ENCODE data around the gene INPP4B.

- TF ChIP-seq CTCF (conservative IDR thresholded peaks at IDR 0.05; ENCODE audit: low read depth, low read length) (no peak), USF2 (IDR thresholded peaks at IDR 0.05; ENCODE audit: low read depth, low read length) (no peak), CEBPB (IDR thresholded peaks at IDR 0.05; ENCODE audit: low read depth, low read length) (no peak), RAD21 (IDR thresholded peaks at IDR 0.05; ENCODE audit: low read length) (no peak), POLR2A (IDR thresholded peaks at IDR 0.05; ENCODE audit: low read depth, low read length) (no peak), RFX5 (IDR thresholded peaks at IDR 0.05; ENCODE audit: low read depth, low read length) (no peak), FOS (IDR thresholded peaks at IDR 0.05; ENCODE audit: low read depth, low read length) (no peak), SMC3 (IDR thresholded peaks at IDR 0.05; ENCODE audit: low read depth, low read length) (no peak)
Measured at GRCh38 chr4:142581881-142582280, 264.2 kb downstream of the INPP4B start.
